OCI-LY3 (cell line): Measurements from ENCODE around the gene BCL10.

Experiments
- EZH2phosphoT487 ChIP-seq: fragments of 200-600 bp; shearing (Covaris generic); IDR thresholded peaks from 2 replicates; pipeline ENCODE4 v1.6.1; 2018; ENCODE audit warnings: antibody characterized with exemption, mixed run types, low read depth
- TF ChIP-seq, protein P1 (sequence below): fragments of 200-600, 300-600 bp; sonication (generic); IDR thresholded peaks from 2 replicates; pipeline ENCODE4 v1.5.1; 2014; ENCODE audit warnings: antibody characterized with exemption, low read length, low read depth

DNA sequence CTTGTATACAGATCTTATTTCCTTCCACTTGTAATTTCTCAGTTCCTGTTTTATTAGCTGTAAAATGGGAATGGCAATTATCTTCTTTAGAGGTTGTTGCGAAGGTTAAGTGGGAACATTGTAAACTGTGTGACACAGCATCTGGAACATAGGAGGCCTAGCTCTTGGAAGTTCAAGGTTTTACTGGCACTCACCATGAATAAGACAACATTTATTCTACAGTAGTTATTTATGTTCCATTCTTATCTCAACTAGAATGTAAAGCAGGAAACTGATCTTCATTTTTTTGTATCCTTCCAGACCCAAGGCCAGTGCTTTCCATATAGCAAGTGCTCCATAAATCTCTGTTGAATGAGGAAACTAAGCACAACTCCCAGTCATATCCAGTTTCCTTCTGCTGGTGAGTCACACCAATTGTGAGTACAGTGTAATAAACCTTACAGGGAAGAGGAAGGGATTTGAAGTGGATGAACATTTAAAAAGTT is 1.4 kb downstream of the BCL10 start:
- TF ChIP-seq, protein P1, sequence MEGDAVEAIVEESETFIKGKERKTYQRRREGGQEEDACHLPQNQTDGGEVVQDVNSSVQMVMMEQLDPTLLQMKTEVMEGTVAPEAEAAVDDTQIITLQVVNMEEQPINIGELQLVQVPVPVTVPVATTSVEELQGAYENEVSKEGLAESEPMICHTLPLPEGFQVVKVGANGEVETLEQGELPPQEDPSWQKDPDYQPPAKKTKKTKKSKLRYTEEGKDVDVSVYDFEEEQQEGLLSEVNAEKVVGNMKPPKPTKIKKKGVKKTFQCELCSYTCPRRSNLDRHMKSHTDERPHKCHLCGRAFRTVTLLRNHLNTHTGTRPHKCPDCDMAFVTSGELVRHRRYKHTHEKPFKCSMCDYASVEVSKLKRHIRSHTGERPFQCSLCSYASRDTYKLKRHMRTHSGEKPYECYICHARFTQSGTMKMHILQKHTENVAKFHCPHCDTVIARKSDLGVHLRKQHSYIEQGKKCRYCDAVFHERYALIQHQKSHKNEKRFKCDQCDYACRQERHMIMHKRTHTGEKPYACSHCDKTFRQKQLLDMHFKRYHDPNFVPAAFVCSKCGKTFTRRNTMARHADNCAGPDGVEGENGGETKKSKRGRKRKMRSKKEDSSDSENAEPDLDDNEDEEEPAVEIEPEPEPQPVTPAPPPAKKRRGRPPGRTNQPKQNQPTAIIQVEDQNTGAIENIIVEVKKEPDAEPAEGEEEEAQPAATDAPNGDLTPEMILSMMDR, result no peak
- no peak for TF ChIP-seq EZH2phosphoT487
